GM18526 (cell line): Measurements from ENCODE around the gene DUSP22.
A peak's percentile ranks its signal among the peaks of the same experiment; 100 is the strongest.

ENCODE experiments used
- POLR2A ChIP-seq: IDR thresholded peaks from 3 replicates; pipeline ENCODE4 v1.6.1; 2011; ENCODE audit not compliant: insufficient read length; ENCODE audit errors: extremely low read depth

Gene DUSP22

DNA sequence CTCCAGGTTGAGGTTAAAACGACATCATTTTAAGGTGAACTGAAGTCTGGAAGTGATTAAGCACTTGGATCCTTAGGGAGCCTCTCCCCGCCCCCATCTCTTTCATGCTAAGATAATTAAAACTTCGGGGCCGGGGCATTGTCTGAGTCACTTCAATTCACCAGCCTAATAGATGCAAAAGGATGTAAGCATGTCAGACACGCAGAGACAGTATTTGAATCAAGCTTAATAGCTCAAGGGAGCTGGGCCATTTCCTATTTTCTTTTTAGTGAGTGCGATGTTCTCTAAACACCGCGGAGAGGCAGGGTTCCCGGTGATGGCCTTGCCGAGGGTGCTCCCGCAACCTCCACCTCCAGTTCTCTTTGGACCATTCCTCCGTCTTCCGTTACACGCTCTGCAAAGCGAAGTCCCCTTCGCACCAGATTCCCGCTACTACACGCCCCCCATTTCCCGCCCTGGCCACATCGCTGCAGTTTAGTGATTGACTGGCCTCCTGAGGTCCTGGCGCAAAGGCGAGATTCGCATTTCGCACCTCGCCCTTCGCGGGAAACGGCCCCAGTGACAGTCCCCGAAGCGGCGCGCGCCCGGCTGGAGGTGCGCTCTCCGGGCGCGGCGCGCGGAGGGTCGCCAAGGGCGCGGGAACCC is 98.7 kb downstream of the DUSP22 start:
- no peak for TF ChIP-seq POLR2A

DNA sequence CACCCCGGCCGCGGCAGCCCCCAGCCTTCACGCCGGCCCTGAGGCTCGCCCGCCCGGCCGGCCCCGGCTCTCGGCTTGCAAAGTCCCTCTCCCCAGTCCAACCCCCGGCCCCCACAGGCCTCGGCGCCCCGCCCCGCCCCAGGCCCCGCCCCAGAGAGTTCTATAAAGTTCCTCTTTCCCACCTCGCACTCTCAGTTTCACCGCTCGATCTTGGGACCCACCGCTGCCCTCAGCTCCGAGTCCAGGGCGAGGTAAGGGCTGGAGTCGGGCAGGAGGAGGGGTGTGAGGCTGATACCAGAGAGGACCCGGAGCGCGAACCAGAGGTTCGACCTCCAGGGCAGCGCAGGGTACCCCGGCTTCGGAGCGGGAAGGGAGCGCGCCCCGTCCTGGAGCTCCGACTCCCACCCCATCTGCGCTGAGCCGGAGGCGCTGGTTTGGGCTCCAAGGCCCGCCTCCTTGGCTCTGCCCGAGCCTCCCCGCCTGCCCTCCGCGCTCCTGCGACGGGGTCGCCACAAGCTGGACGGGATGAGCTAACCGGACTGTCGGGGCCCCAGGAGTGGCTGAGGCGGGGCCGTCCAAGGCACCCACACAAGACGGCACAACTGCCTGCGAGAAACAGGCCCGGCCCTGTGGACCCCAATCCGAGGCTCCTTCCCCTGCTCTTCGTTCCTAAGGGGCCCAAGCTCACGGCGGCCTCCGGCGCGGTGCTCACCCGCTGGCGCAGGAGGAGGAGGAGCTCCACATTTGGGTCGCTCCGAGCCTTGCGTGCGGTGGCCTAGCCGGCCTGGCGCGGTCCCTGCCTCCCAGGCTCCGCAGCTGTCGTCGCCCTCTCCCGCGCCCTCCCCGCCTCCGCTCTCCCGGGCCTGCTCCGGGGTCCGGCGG is 99.5 kb downstream of the DUSP22 start, which contains the start of gene IRF4:
IRF4 (plus strand) TSS at position 194 of the 882 bp plus-strand sequence. CDS start 1,401 bp downstream, outside the sequence.
- TF ChIP-seq POLR2A, result peak; percentile 100

DNA sequence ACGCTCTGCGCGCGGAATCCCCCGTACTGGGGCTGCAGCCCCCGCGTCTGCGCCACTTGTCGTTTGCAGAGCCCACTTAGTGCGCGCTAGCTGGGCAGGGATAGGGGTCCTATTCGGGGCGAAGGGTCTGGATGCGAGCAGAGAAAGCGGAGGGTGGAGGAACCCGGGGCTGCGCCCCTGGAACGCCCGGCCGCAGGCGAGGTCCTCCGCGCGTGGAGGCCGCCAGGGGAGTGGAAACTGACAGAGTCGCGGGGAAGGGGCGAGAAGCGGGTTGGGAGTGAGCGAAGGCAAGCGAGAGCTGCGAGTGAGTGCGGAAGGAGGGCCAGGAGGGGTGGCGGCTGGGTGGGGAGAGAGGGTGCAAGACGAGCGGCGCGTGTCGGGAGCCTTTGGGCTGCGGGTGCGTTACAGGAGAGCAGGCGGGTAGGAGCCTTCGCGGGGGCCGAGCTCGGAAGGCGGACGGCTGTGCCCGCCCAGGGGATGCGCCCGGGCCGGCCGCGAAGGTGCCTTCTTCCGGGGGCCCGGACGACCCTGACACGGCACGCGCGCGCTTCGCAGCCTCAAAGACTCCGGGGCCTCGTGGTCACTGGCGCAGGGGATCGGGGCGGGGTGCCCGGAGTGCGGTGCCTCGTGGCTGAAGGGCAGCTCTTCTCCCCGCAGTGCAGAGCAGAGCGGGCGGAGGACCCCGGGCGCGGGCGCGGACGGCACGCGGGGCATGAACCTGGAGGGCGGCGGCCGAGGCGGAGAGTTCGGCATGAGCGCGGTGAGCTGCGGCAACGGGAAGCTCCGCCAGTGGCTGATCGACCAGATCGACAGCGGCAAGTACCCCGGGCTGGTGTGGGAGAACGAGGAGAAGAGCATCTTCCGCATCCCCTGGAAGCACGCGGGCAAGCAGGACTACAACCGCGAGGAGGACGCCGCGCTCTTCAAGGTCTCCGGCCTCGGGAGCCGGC is 100.4 kb downstream of the DUSP22 start:
- peak; percentile 36 for TF ChIP-seq POLR2A

DNA sequence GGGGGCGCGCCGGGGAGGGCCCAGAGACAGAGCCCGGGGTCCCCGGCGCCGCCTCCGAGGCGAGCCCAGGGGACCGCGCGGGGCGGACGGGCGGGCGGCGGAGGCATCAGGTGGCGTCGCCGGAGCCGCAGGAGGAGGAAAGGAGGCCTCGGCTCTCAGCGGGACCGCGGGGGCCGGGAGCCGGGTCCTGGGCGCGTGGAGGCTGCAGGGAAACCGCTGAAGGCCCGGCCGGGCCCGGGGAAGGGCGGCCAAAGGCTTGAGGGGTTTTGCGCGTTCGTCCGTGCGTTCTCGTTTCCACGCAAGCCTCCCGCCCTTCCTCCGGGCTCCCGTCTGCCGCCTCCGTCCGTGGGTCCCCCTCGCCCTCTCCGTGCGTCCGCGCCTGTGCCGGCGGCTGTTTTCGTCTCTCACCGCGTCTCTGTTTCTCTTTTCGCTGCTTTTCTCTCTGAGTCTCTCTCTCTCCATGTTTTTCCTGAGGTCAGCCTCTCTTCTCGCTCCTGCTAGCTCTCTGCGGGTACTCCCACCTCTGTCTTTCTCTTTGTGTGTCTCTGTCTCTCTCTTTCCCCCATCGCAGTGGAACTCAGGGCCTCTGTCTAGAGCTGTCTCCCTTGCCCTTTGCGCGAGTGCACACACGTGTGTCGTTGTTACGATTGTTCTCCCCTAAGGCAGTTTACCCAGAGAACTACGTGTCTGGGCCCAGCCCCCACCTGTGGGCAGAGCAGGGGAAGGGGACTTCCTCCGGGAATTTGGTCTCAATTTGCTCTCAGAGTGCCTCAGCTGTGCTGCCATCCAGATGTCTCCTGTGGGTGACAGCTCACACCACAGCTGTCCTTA is 101.3 kb downstream of the DUSP22 start:
- peak; percentile 62 for TF ChIP-seq POLR2A

DNA sequence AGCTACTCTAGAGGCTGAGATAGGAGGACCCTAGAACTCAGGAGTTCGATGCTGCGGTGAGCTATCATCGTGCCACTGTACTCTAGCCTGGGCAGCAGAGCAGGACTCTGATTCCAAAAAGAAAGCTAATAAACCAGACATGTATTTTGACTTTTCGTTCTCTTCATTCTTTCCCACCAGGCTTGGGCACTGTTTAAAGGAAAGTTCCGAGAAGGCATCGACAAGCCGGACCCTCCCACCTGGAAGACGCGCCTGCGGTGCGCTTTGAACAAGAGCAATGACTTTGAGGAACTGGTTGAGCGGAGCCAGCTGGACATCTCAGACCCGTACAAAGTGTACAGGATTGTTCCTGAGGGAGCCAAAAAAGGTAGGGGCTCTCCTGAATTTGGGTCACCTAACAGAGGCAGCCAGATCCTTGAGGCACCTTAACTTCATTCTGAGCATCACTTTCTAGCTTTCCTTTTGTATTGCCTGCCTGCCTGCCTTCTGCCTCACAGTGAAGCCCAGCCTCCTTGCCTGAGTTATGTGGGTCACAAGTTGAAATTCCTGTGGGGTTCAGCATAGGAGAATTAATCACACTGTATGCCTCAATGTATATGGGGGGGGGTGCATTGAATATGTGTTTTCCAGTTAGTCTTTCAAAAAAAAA is 102.5 kb downstream of the DUSP22 start:
- peak; percentile 64 for TF ChIP-seq POLR2A

DNA sequence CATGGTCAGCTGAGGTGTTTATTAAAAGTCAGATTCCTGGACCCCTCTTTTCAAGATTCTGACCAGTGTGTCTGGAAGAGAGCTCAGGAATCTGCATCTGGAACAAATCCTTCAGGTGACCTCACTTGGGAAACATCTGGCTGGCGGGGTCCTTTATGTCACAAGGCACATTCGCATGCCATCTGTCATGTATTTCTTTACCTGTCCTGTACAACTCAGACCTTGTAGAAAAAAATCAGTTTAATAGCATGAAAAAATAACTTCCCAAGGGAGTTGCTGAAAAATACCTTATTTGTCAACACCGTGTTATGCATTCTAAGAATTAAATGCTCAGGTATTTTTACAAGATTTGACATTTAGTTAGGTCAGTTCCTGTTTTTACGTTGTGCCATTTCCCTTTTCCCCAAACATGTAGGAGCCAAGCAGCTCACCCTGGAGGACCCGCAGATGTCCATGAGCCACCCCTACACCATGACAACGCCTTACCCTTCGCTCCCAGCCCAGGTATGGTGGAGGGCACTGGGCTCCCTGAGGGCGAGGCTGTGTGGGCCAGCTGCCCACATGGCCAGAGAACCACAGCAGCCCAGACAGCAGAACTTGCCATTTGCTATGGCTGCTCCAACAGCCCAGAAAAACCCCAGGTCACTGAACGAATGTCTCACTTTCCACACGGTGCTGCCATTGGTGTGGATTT is 103.3 kb downstream of the DUSP22 start:
- TF ChIP-seq POLR2A, result peak; percentile 52

DNA sequence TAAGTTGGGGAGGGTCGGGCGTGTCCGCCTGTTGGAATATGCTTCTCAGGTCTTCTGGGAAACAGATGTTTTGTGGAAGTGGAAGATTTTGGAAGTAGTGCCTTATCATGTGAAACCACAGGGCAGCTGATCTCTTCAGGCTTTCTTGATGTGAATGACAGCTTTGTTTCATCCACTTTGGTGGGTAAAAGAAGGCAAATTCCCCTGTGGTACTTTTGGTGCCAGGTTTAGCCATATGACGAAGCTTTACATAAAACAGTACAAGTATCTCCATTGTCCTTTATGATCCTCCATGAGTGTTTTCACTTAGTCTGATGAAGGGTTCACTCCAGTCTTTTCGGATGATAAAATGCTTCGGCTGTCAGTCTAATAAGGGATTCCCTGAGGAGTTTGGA is 103.8 kb downstream of the DUSP22 start:
- TF ChIP-seq POLR2A, result no peak

DNA sequence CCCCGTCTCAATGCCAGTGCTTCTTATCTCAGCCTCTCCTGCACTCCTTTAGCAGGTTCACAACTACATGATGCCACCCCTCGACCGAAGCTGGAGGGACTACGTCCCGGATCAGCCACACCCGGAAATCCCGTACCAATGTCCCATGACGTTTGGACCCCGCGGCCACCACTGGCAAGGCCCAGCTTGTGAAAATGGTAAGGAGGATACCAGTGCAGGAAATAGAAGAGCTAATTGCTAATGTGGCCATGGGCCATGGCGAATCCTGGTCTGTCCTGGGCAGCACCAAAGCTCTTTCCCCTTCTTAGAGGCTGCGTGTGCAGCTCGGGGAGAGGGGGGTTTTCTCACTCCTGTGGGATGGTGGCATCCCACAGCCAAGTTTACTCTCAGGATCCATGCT is 104.8 kb downstream of the DUSP22 start:
- TF ChIP-seq POLR2A, result no peak

DNA sequence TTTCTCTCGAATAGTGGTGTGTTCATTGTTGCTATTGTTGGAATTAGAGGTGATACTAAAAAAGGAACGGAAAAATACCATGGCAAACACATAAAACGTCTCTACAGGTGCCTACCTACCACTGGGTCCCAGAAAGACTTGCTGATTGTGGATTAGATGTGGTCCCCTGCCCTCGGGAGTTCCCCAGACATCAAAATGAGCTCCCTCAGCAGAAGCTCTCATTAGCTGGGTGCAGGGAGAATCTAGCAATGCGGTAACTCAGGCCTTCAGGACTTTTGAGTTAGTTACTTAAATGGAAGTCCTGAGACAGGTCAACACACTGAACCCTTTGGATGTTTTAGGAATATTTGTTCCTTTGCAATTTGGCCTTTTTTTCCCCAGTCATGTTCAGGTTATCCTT is 105.3 kb downstream of the DUSP22 start:
- TF ChIP-seq POLR2A, result peak; percentile 16

DNA sequence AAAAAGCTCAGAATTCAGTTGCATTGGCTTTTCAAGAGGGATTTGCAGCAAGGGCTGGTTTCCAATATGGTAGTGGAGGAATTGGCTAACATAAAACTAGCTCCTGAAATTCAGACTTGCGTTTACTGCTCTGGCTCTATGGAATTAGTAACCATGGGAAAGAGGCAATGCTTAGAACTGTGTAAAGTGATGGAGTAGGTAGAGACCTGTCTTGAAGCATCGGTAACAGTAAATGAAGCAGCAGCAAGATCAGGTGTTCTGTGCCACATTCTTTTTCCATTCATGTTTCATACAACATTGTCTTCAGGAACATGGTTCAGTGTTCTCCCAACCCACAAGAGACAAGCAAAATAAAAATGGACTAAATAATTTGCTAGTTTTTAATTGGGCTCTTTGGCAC is 105.8 kb downstream of the DUSP22 start:
- TF ChIP-seq POLR2A, result no peak

DNA sequence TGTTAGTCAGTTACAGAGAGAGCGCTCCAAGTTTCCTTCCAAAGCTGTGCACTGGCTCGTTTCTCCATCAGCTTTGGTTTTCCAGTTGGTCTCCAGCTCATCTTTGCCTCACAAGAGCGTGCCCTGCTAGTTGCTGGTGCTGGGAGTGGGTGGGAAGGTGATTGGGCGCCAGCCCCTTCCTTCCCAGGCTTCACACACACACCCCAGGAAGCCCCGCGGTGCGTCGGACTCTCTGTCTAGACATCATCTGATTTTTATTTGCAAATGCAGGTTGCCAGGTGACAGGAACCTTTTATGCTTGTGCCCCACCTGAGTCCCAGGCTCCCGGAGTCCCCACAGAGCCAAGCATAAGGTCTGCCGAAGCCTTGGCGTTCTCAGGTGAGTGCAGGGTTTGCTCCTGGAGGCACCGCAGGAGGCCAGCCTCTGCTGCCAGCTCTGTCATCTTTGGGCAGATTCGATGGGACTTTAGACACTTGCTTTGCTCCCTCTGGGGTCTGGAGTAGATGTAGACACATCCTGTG is 106.3 kb downstream of the DUSP22 start:
- peak; percentile 63 for TF ChIP-seq POLR2A

DNA sequence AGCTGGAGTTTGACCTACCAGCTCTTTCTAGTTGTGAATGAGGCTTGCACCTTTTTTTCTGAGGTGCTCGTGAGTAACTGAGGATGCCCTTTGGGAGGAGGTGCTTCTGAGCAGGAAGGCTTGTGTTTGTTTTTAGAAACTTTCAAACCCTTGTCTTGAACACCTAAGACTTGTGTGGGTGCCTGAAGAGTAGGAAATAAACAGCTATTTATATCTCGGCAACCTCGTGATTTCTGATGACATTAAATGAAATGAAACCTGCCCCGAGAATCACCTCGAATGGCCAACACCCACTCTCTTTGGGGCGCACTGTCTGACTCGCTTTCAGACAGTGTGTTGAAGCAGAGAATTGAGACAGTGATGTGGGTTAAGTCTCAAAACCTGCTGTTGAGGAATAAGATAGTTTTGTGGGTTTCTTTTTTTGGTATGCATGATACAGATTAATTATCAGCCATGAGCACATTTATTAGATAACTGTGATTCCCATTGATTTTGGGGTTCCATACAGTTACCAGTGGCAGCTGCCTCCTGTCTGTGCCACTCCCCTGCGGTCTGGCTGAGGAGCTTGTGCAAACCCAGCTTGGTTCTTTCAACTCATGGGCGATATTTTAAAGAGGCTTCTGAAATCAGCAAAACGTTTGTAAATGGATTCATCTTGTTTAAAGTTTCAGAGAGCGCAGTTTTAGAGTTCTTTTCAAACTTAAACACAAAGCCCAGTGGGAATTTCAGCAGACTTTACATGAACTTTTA is 107.7 kb downstream of the DUSP22 start:
- peak; percentile 63 for TF ChIP-seq POLR2A
